Embryonic facial prominence (tissue), 1 donor: ENCODE data around the gene ASPG.

Source experiments
- DNase-seq: peaks from one replicate; pipeline ENCODE4 v3.0.0-alpha.2; 2016; ENCODE audit errors: extremely low spot score

The ASPG gene

GRCh38 chr14:104105071-104105821 lies 19.7 kb downstream of the ASPG start:
- DNase-seq, result no peak

GRCh38 chr14:104105822-104106470 lies 20.4 kb downstream of the ASPG start:
- DNase-seq, result no peak

- DNase-seq, result no peak
Observed at GRCh38 chr14:104106471-104106991, 21.0 kb downstream of the ASPG start.

- no peak for DNase-seq
Observed at GRCh38 chr14:104107101-104107581, 21.6 kb downstream of the ASPG start.

- DNase-seq, result no peak
Observed at GRCh38 chr14:104107611-104108569, 22.4 kb downstream of the ASPG start.

GRCh38 chr14:104108570-104109541 lies 23.4 kb downstream of the ASPG start:
- DNase-seq, result no peak

GRCh38 chr14:104109731-104110361 lies 24.3 kb downstream of the ASPG start:
- DNase-seq, result no peak

- DNase-seq, result no peak
Observed at GRCh38 chr14:104110491-104111209, 25.1 kb downstream of the ASPG start.

GRCh38 chr14:104111301-104112112 lies 26.0 kb downstream of the ASPG start:
- no peak for DNase-seq

- no peak for DNase-seq
Observed at GRCh38 chr14:104112113-104112505, 26.6 kb downstream of the ASPG start.

GRCh38 chr14:104112609-104113571 lies 27.4 kb downstream of the ASPG start:
- no peak for DNase-seq

GRCh38 chr14:104113631-104114420 lies 28.3 kb downstream of the ASPG start:
- DNase-seq, result no peak

GRCh38 chr14:104114421-104115130 lies 29.1 kb downstream of the ASPG start:
- DNase-seq, result no peak

GRCh38 chr14:104115131-104115600 lies 29.7 kb downstream of the ASPG start:
- DNase-seq, result no peak

GRCh38 chr14:104115691-104116287 lies 30.3 kb downstream of the ASPG start:
- DNase-seq, result no peak
